Renal cortical epithelial cell (primary cell): ENCODE results near the gene TSPAN18. TPM values are rescaled to one million over a fixed set of nuclear protein-coding genes. Genes with fewer than 3 reads are reported as not detected.

Experiments
- DNase-seq: peaks from one replicate; pipeline ENCODE4 v3.0.0-alpha.2; 2011; ENCODE audit warnings: low read depth
- total RNA-seq: library from RNA; depleted of rRNA; stranded (reverse); fragments of >200 nt; gene quantifications from 2 replicates; pipeline ENCODE4 v1.2.3, GENCODE V29; 2014

The TSPAN18 gene
- total RNA-seq, 1 donor from 2014 or later, result 6.7 TPM

DNA sequence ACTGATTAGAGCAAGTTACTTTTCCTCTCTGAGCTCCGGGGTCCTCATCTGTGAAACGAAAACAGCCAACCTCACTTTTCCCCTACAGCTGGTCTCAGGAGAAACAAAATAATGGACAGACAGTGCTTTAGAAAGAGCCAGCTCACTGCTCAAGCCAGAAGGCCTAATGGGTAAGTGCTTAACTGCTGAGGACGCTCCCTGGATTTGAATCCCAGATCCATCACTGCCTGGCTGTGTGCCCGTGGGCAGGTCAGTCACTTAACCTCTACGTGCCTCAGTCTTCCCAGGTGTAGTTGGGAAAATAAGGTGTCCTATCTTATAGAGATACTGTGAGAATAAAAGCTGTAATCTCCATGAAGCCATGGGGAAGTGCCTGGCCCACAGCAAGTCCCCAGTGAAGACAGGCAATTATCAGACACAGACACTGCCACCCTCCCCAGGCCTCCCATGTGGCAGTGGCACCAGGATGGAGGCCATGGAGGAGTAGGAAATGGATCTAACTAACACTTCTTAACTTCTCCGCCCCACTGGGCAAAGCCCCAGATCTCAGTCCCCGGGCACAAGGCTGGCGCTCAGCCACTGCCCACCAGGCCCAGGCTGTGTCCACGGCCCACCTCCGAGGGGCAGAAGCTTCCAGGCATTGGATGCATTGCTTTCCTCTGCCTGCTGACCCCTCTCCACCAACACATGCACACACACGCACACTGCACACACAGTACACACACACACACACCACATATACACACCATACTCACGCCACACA, 214.7 kb downstream of the TSPAN18 start:
- no peak for DNase-seq

DNA sequence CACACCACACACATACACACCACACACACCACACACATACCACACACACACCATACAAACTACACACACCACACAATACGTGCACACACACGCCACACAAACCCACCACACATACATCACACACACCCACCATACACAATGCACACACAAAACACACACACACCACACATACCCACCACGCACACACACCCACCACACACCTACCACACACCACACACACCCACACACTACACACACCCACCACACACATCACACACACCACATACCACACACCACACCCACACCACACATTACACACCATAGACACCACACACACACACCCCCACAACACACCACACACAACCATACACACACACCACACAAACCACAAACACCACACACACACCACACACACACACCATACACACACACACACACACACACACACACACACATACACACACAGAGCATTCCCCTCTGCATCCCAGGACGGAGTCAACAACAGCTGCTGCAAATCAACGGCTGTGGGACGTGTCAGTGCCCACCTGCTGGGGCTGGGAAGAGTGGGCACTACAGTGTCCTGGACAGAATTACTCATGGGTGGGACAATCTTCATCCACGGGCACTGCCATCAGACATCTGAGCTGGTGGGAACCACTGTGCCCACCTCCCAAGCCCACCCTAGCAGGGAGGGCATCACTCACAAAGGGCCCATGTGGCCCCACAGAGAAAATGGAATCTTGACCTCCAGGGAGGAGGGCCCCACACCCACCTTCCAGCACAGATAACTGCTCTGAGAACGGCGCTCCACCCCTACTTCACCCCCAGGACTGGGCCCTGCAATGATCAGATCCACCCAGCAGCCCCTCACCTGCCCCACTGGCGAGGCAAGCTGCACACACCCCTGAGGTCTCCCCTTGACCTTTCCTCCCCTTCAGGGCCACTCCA, 215.5 kb downstream of the TSPAN18 start:
- no peak for DNase-seq

DNA sequence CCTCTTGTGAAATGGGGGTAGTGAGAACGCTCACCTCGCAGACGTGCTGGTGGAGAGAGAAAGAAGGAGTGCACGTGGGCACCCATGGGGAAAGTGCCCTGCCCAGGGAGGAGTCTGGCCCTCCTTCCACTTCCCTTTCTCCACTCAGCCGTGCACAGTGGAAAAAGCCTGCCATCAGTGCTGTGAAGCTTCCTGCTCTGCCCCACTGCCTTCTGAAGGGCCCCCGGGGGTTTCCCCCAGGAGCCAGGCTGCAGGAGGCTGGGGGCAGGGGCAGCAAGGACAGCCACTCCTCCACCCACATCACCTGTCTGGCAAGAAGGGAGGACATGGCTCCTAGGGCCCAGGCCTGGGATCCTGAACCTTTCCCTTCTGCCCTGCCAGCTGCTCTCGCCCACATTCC, 216.4 kb downstream of the TSPAN18 start:
- DNase-seq, result peak; percentile 52

DNA sequence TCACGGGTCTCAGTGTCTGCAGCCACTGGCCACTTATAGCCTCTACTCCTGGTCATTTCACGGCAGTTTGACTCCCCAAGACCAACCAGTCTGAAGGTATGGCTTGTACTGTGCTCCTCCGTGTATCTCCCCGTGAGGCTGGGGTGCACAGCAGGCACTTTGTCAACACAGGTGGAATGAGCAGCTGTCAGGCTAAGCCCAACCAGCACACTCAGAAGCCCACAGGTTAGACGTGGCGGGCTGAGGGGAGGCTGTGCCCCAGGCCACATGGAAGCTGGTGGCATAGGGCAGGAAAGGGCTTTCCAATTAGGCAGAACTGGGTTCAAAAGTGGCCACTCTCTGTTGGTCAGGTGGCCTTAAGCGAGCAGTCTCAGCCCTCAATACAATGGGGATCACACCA, 216.9 kb downstream of the TSPAN18 start:
- no peak for DNase-seq

DNA sequence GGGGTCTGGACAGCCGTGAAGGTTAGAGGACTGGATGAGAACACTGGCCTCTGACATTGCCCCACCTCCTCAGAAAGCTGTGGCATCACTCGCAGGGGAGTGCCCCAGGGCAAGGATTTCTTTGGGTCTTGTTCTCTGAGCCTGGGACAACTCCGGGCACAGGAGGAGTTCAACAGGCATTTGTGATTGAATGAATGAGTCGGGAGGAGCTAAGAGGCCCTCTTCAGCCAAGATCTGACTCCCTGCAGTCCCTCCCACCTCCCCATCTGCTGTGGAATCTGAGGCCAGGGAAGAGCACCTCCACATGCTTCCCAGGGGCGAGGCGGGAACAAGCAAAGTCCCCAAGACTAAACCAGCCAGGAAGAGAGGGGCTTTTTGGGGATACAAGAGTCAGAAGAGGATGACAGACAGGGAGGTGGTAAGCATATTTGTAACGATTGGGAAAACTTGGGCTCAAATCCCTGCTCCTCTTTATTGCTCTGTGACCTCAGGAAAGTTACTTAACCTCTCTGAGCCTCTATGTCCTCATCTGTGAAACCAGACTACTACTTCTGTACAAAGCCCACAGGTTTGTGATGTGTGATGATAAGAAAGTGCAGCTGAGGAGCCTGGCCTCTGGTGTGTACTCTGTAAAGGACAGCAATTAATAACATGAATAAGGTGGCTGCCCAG, 217.6 kb downstream of the TSPAN18 start:
- DNase-seq, result no peak

DNA sequence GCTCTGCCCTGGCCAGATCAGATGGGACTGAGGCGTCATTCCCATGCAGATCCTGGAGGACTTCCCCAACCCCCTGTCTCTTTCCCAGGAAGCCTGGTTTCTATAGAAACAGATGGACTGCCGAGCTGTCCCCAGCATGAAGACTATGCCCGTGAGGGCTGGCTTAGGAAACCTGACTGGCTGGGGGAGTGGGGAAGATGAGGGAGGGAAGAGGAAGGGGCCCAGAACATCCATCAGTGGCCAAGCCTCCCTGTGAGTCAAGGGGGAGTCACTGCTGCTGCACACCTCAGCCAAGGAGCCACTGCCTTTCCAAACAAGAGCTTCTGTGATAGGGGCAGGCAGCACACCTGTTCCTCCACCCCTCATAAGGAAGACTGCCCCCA, 218.1 kb downstream of the TSPAN18 start:
- DNase-seq, result no peak

DNA sequence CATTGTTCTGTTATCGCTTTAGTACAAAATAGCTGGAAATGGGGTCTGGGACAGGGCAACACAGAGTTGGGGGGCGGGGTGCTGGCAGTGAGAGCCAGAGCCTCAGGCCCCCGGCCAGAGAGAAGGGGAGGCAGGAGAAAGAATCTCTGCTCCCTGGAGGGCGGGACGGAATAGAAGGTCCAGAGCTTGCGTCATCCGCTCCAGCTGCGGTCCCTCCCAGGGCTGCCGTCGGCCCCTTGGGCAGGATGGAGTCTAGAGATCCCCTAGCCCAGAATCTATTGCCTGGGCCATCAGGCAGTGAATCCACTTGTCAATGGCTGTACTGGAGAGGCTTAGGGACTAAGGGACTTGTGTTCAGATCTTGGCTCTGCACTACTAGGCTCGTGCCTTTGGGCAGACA, 218.9 kb downstream of the TSPAN18 start:
- no peak for DNase-seq

DNA sequence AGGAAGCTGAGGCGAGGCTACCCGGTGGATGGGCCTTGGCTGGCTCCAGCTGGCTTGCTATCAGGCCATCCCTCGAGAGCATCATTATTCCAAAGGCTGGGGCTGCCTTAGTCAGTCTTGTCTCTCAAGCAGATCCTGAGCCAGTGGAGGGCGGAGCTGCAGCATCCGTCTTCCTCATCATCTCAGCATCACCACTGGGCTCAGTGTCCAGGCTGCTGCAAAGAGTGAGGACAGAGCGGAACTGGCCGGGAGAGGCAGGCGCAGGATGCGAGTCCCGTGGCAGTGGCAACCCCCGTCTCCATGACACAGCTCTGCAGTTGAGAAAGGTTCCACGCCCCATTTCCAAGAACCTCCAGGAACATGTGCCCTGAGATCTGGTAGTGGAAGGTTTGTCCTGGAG, 219.5 kb downstream of the TSPAN18 start:
- DNase-seq, result no peak

DNA sequence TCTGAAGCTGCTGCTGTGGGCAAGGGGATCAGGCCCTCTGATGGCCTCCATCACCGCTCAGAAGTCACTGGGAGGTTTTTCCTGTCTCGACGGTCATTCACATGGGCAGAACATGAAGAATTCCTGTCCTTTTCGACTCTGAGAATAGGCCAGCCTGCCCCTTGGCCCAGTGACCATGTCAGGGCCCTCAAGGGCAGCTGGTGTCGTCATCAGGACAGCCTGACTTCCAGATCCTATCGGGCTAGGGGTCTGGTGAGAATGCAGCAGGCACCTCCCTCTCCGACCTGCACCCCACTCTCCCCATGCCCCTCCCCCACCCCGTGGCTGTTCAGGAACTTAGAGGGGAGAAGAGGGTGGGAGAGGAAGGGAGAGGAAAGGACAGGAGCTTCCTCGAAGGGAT, 220.4 kb downstream of the TSPAN18 start:
- no peak for DNase-seq

DNA sequence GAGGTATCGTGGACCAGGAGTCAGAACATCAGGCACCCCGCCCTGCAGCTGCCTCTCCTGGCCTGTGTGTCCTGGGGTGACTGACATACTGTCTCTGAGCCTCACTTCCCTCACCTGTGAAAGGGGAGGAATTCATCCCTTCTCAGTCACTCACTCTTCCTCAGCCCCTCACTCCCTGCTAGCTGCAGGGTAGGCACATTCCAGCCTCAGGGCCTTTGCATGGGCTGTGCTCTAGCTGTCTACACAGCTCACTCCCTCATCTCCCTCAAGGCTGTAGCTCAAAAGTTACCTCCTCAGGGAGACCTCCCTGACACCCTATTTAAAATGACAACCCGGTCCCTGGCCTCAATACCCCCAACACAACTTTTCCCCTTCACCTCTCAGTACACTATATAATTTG, 221.4 kb downstream of the TSPAN18 start:
- DNase-seq, result no peak

DNA sequence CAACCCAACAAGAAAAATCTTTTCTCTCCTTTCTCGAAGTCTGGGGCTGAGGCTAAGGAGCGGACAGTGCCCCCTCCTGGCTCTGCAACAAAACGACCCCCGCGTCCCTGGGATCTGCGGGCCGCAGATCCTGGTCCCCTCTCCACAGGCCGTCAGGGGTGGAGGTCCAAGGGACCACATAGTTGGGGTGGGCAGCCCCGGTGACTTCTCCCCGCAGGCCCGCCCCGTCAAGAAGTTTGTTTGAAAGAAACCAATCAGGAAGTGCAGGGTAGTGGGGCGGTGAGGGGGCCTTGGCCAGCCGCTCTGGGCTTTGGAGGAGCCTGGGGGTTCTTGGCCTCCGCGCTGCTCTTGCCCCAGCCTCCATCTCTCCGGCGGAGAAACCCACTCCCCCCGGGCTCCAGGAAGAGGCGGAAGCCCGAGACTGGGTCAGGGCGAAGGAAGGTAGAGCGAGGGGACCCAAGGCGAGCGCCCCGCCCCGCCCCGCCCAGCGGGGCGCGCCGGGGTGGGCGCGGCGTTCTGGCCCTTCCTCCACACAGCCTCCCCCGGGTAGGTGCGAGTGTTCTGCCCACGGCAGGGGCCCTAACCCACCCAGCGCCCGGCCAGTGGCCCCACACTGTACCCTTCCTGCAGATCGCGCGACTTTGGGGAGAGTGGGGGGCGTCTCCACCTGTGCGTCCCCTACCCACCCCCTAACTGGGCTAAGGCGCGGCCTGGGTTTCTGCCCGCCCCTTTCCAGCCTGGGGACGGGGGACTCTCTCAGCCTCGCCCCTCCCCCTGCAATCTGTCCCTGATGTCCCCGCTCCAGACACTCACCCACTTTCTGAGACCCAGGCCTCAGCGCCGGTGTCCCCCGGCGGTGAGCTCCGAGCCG, 222.6 kb downstream of the TSPAN18 start:
- no peak for DNase-seq

DNA sequence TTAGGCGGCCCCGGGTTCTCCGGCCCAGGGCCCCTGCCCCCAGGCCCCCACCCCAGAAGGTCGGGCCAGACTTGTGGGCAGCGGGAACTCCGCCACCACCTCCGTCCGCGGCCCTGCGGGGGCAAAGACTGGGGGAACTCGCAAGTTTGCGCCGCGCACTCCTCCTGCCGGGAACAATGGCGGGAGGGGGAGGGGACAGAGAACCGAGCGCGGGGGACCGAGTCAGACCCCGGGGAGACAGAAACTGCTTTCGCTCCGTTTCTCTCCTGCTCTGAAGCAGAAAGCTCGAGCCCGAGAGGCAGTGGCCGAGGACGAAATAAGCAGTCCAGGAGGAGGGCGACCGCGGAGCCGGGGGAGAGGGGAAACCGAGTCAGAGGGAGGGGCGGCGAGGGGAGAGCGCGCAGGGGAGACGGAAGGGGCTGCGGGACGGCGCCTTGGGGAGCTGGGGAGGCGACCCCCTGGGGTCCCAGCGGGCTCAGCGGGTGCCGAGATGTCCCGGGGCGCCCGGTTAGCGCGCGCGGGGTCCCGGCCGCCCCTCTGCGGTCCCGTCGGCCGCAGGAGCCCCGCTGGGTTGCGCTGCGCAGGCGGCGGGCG, 223.4 kb downstream of the TSPAN18 start:
- no peak for DNase-seq

DNA sequence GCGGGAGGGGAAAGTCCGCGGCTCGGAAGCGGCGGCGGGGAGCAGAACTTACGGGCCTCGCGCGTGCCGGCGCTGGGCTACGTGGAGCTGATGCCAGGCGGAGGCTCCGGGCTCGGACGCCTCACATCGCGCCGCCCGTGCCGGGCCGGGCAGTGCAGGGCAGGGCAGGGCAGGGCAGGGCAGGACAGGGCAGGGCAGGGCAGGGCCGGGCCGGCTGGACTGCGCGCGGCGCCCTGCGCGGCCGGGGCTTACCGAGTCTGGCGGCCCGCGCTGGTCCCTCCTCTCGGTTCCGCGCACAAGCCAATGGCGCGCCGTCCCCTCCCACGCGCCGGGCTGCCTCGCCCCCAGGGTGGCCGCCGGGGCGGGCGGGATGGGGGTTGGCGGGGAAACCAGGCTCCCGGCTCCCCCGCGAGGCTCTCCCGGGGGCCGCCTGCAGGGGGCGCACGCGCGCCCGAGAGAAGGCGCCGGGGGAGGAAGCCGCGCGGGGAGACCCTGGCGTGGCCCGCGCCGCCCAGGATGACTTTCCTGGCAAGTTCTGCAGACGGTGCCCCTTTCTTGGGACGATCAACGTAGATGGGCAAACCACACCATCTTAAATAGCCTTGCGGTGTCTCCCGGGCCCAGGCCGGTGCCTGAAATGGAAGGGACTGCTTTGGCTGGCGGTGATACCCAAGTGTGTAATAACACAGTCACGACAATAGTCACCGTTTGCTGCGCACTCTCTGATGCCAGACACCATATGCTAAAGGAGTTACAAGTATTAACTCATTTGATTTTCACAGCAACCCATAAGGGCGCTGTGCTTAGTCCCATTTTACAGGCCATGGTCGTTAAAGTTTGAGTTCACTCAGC, 224.1 kb downstream of the TSPAN18 start, which contains the start of gene TP53I11:
TSS of gene TP53I11 (minus strand) at position 259 of the 852 bp plus-strand sequence. CDS start 12,548 bp downstream, outside the sequence.
- no peak for DNase-seq

DNA sequence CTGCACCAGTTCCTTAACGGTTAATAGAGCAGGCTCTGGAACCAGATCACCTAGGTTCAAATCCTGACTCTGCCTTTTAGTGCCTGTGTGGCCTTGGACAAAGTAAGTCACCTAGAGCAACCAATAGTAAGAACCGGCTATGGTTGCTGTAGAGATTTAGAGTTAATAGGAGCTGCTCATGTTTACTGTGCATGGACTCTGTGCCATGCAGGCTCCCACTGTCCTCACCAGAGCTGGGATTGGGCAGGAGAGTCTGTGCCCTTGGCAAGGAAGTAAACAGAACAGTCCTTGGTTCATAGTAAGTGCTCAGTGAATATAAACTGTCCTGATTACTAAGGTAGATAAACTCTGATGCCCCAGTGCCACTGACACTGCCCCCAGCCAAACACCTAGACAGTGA, 225.3 kb downstream of the TSPAN18 start:
- DNase-seq, result no peak

DNA sequence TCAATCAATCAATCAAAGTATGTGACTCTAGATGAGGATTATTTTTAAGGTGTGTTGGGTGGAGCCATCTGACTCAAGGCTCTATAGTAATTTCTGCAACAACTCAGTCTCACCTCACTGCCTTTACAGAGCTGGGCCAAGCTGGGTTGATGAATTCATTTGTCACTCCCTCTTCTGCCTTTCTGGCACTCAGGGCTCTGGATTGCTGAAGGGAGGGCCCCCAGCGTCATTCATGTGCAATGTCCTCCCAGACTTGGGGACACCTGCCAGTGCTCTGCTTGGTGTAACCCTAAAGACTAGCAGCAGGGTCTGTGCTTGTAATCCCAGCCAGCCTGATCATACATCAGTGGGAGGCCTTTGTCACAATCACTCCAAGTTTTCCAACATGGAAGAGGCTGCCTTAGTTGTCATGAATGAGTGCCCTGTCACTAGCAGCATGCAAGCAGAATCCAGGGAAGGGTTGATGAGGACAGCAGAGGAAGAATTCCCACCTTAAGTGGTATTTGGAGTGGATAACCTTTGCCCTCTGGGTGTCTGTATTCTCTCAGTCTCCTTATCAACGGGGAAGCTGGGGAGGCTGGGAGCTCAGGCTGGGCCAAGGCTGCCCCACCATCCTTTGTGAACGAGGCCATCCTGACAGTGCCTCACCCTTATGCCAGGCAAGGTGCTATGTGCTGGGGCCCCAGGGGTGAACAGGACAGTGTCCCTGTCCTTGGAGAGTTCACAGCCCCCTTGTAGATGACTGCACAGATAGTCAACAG, 225.9 kb downstream of the TSPAN18 start:
- peak; percentile 32 for DNase-seq

DNA sequence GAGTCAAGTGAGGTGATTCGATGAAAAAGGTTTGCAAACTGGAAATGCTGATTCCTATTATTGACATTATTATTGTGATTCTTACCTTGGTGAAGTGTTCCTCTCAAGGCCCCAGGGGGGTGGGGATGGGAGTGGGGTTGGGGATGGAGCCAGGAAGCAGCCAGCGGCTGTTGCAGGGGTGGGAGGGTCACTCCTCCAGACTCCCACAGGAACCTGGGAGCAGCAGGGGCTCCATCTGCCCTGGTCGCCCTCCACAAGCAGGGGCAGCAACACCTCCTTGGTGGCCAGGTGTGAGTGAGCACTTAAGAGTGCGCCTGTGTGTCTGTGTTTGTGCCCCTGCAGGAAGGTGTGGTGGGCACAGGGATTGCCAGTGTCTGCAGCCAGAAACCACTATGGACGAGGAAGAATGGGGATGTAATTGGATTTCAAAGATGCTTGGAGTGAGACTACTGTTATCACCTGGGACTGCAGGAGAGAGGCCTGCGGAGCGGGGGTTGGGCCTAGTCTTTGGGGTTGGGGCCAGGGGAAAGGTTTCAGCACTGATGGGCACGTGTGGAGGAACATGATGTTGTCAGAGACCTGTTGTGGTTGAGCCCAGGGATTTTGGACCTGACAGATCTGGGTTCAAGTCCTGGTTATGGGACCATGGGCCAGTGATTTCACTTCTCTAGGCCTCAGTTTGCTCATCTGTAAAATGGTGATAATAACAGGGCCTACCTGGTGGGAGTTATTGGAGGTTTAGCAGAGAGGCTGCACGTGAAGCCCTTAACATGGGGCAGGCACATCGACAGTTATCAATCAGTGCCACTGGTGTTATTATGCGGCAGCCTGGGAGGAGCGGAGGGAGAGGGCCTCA, 227.5 kb downstream of the TSPAN18 start:
- no peak for DNase-seq

DNA sequence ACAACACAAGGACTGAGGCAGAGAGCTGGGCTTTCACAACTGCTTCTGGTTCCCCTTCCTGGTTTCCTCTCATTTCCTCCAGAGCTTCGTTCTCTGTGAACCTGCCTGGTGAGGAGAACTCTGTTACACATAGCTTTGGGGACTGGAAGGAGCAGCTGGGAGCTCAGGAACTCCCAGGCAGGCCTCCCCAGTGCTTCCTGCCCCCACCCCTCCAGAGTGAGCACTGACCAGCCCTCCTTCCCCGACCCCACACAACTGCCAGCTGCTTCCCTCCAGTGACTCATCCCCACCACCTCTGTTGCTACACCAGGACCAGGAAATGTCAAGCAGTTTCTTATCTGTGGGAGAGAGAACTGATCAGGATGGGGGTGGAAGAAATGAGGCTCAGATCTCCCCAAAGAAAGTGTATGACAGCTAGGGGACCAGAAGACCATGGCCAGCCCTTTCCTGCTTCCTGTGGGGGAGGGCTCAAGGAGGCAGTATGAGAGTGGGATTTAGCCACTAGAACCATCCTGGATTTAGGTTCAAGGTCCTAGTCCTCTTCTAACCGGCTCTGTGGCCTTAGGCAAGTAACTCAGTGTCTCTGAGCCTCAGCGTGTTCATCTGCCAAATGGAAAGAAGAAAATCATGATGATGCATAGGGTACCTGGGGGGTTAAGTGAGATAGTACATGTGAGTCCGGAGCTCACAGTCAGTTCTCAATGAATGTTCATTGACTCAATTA, 228.4 kb downstream of the TSPAN18 start:
- DNase-seq, result peak; percentile 72
